GM21717 (cell line): ENCODE measurements around the gene MROH8.
"Not testable (repeated sequence)": the region's sequence is repeated elsewhere in the genome, so short reads cannot be mapped to it uniquely, and the experiment has no call there.

ENCODE experiments used
- ATAC-seq: cut with Tn5 transposase; IDR thresholded peaks from one replicate; pipeline ENCODE4 v1.9.1; 2021; ENCODE audit warnings: mild to moderate bottlenecking, moderate library complexity; ENCODE audit not compliant: unreplicated experiment

MROH8 gene

GRCh38 chr20:37158248-37158647 is 21.1 kb downstream of the MROH8 start:
- ATAC-seq: no peak

GRCh38 chr20:37155987-37156386 is 23.4 kb downstream of the MROH8 start:
- no peak for ATAC-seq

GRCh38 chr20:37154684-37155298 is 24.6 kb downstream of the MROH8 start:
- no peak for ATAC-seq

DNA sequence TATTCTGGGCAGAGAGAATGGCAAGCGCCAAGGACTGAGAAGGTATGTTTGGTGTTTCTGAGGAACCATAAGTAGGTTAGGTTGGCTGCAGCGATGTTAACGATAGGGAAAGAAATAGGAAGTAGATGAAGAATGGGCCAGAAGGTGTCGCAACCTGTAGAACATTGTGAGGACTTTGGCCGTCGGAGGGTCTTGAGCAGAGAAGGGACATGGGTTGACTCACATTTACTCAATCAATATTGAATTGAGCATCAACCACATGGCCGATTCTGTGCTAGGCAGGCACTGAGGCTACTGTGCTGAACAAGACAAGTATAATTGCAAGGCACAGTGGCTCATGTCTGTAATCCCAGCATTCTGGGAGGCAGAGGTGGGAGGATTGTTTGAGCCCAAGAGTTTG is 27.1 kb downstream of the MROH8 start:
- no peak for ATAC-seq

GRCh38 chr20:37151529-37151928 is 27.8 kb downstream of the MROH8 start:
- no peak for ATAC-seq

- ATAC-seq: not testable (repeated sequence)
These were observed 28.5 kb downstream of the MROH8 start for GRCh38 chr20:37150864-37151263.

- ATAC-seq: no peak
These were observed 32.1 kb downstream of the MROH8 start for GRCh38 chr20:37147250-37147649.

- ATAC-seq: no peak
These were observed 34.4 kb downstream of the MROH8 start for GRCh38 chr20:37144856-37145404.

DNA sequence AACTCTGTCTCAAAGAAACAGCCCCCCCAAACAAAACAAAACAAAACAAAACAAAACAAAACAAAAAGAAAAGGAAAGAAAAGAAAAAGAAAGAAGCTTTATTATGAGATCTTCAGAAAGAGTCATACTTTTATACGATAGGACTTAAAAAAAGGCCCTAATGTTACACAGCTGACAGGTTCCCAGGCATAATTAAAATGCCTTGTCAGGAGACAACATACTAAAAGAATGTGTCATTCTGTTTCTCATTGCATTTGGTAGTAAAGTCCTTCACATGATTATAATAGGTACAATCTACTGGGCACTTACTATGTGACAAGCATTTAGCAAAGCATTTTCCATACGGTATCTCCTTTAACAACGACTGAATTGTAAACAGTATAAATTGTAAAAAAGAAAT is 36.6 kb downstream of the MROH8 start:
- ATAC-seq: no peak

DNA sequence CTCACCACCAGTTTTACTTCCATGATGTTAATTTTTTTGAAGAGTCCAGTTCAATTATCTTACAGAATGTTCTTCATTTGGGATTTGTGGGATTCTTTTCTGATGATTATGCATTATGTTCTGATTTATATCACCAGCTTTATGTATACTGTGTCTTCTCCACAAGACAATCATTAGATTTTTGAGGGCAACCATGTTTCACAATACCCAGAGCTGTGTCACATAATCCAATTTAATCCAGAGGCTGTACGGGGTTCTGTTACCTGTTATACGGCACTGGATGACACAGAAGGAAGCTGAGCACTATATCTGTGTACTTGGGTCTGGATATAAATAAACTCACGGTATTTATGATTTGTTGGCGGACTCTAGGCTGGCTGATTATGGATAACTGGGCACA is 41.8 kb downstream of the MROH8 start:
- no peak for ATAC-seq

GRCh38 chr20:37133952-37134351 is 45.4 kb downstream of the MROH8 start:
- no peak for ATAC-seq

- ATAC-seq: no peak
These were observed 47.9 kb downstream of the MROH8 start for GRCh38 chr20:37131486-37131885.

- ATAC-seq: no peak
These were observed 50.5 kb downstream of the MROH8 start for GRCh38 chr20:37128803-37129202.

DNA sequence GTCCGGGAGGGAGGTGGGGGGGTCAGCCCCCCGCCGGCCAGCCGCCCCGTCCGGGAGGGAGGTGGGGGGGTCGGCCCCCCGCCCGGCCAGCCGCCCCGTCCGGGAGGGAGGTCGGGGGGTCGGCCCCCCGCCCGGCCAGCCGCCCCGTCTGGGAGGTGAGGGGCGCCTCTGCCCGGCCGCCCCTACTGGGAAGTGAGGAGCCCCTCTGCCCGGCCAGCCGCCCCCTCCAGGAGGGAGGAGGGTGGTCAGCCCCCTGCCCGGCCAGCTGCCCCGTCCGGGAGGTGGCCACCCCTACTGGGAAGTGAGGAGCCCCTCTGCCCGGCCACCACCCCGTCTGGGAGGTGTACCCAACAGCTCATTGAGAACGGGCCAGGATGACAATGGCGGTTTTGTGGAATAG is 53.1 kb downstream of the MROH8 start:
- not testable (repeated sequence) for ATAC-seq

DNA sequence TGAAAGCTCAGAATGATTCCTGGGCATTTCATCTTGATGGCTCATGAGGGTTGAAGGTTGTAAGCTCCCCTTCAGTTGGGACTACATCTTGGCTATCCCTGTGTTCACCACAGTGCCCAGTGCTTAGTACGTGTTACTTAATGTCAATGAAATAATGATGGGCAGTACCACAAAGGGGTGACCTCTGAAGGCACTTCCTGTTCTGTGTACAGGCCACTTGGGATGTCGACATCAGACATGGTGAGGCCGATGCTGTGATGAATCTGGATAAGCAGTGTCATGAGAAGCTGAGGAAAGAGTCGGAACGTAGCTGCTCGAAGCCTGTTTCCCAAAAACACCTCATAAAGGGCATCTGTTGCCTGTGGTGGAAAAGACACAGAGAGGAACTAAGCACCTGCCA is 55.9 kb downstream of the MROH8 start:
- ATAC-seq: no peak

DNA sequence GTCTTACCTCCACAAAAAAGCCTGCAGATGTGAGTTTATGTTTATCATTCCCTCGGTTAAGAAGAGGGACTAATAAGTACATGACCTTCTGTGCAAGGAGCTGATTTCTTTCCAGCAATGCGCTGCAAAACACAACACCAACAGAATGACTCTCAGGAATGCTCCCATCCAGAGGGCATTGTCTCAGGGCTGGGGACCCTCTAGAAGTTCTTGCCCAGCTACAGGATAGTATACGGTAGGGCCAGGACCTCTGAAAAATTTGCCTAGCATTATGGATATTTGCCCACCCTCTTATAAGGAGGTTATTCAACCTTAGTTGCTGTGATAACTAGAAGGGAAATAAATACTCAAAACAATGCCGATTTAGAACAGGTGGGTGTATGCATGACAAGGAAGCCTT is 58.9 kb downstream of the MROH8 start:
- no peak for ATAC-seq

GRCh38 chr20:37119356-37120036 is 59.9 kb downstream of the MROH8 start:
- no peak for ATAC-seq

- no peak for ATAC-seq
These were observed 65.3 kb downstream of the MROH8 start for GRCh38 chr20:37114012-37114411.

DNA sequence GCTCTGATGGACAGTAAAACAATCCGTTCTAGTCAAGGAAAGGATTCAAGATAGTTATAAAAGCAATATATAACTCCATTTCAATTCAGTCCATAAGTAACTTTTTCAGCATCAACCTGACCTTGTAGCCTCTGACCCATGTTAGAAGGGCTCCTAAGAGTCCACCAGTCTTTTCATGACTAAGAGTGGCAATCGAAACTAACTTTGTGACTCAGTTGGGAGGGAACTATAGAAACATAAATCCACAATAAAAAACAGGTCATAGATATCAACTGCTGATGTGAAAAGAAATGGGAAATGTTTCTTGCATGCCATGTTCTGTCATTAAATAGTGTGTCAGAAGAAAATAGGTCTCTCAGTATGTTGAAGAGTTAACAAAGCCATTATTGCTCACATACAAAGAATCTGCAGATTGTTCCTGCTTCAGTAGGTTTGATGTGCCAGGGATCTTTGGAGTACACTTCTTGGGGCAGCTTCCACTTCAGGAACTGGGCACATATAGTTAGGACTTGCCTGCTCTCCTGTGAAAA is 67.4 kb downstream of the MROH8 start:
- ATAC-seq: no peak

DNA sequence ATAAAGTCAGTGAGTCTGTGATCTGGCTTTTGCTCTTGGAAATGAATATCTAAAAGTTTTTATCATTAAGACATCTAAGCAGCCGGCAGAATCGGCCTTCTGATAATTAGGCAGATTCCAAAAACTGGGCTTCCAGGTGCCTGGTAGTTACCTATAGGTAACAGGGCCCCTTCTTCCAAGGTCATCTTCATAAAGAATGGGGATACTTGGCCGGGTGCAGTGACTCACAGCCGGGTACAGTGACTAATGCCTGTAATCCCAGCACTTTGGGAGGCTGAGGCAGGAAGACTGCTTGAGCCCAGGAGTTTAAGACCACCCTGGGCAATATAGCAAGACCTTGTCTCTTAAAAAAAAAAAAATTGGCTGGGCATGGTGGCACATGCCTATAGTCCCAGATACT is 70.7 kb downstream of the MROH8 start:
- ATAC-seq: no peak

- ATAC-seq: no peak
These were observed 76.8 kb downstream of the MROH8 start for GRCh38 chr20:37102571-37102970.

GRCh38 chr20:37096415-37097041 is 82.8 kb downstream of the MROH8 start:
- ATAC-seq: no peak
